ENCODE data around the gene CNTN4. TPM values are rescaled to one million over a fixed set of nuclear protein-coding genes. Genes with fewer than 3 reads are reported as not detected.

The CNTN4 gene
- total and polyA plus RNA-seq, 2 experiments from 2014 or later = 0.91 to 4.0 TPM

DNA sequence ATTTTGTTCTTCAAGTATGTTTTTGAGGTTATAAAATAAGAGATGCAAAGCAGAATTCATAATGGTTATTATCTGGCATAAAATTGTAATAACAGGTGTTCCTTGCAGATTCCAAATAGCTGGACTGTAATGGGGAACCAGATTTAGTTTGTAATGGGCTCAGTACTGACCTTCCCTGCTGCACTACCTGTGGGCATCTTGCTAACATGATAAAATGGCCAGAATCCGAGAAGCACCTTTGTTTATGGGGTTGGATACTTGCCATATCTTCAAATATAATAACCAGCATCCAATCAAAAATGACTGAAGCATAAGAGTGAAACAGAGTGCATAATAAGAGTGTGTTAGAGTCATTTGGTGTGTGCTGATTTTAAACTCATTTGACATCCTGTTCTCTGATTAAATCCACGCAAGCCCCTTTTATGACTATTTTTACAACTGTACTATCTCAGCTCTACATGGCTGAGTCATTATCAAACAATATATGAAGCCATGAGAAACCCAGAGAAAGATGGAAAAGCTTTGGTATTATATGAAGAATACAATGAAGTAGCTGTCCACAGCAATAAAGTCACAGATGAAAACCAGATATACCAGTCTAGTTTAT lies 292.4 kb downstream of the CNTN4 start:
- no peak for DNase-seq (ENCODE audit: low spot score)
- TF ChIP-seq EZH2 (IDR thresholded peaks at IDR 0.05; ENCODE audit: low read depth, unreplicated experiment) (no peak), EZH2phosphoT487 (IDR thresholded peaks at IDR 0.05; ENCODE audit: unreplicated experiment) (no peak), NANOG (IDR thresholded peaks at IDR 0.05; ENCODE audit: borderline replicate concordance) (no peak), STAT1 (IDR thresholded peaks at IDR 0.05; ENCODE audit: unreplicated experiment) (no peak), ZNF114 (CRISPR knock-in tag; IDR thresholded peaks at IDR 0.05) (no peak), CREB1 (CRISPR knock-in tag; IDR thresholded peaks at IDR 0.05; ENCODE audit: low read depth) (no peak), ZNF331 (CRISPR knock-in tag; IDR thresholded peaks at IDR 0.05; ENCODE audit: low read depth) (no peak), JUNB (IDR thresholded peaks at IDR 0.05; ENCODE audit: unreplicated experiment) (no peak)
- TF ChIP-seq, protein P1, sequence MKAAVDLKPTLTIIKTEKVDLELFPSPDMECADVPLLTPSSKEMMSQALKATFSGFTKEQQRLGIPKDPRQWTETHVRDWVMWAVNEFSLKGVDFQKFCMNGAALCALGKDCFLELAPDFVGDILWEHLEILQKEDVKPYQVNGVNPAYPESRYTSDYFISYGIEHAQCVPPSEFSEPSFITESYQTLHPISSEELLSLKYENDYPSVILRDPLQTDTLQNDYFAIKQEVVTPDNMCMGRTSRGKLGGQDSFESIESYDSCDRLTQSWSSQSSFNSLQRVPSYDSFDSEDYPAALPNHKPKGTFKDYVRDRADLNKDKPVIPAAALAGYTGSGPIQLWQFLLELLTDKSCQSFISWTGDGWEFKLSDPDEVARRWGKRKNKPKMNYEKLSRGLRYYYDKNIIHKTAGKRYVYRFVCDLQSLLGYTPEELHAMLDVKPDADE (IDR thresholded peaks at IDR 0.05) = no peak
- TF ChIP-seq, protein P2, sequence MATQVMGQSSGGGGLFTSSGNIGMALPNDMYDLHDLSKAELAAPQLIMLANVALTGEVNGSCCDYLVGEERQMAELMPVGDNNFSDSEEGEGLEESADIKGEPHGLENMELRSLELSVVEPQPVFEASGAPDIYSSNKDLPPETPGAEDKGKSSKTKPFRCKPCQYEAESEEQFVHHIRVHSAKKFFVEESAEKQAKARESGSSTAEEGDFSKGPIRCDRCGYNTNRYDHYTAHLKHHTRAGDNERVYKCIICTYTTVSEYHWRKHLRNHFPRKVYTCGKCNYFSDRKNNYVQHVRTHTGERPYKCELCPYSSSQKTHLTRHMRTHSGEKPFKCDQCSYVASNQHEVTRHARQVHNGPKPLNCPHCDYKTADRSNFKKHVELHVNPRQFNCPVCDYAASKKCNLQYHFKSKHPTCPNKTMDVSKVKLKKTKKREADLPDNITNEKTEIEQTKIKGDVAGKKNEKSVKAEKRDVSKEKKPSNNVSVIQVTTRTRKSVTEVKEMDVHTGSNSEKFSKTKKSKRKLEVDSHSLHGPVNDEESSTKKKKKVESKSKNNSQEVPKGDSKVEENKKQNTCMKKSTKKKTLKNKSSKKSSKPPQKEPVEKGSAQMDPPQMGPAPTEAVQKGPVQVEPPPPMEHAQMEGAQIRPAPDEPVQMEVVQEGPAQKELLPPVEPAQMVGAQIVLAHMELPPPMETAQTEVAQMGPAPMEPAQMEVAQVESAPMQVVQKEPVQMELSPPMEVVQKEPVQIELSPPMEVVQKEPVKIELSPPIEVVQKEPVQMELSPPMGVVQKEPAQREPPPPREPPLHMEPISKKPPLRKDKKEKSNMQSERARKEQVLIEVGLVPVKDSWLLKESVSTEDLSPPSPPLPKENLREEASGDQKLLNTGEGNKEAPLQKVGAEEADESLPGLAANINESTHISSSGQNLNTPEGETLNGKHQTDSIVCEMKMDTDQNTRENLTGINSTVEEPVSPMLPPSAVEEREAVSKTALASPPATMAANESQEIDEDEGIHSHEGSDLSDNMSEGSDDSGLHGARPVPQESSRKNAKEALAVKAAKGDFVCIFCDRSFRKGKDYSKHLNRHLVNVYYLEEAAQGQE (IDR thresholded peaks at IDR 0.05; ENCODE audit: unreplicated experiment) = no peak
- TF ChIP-seq, protein P3, sequence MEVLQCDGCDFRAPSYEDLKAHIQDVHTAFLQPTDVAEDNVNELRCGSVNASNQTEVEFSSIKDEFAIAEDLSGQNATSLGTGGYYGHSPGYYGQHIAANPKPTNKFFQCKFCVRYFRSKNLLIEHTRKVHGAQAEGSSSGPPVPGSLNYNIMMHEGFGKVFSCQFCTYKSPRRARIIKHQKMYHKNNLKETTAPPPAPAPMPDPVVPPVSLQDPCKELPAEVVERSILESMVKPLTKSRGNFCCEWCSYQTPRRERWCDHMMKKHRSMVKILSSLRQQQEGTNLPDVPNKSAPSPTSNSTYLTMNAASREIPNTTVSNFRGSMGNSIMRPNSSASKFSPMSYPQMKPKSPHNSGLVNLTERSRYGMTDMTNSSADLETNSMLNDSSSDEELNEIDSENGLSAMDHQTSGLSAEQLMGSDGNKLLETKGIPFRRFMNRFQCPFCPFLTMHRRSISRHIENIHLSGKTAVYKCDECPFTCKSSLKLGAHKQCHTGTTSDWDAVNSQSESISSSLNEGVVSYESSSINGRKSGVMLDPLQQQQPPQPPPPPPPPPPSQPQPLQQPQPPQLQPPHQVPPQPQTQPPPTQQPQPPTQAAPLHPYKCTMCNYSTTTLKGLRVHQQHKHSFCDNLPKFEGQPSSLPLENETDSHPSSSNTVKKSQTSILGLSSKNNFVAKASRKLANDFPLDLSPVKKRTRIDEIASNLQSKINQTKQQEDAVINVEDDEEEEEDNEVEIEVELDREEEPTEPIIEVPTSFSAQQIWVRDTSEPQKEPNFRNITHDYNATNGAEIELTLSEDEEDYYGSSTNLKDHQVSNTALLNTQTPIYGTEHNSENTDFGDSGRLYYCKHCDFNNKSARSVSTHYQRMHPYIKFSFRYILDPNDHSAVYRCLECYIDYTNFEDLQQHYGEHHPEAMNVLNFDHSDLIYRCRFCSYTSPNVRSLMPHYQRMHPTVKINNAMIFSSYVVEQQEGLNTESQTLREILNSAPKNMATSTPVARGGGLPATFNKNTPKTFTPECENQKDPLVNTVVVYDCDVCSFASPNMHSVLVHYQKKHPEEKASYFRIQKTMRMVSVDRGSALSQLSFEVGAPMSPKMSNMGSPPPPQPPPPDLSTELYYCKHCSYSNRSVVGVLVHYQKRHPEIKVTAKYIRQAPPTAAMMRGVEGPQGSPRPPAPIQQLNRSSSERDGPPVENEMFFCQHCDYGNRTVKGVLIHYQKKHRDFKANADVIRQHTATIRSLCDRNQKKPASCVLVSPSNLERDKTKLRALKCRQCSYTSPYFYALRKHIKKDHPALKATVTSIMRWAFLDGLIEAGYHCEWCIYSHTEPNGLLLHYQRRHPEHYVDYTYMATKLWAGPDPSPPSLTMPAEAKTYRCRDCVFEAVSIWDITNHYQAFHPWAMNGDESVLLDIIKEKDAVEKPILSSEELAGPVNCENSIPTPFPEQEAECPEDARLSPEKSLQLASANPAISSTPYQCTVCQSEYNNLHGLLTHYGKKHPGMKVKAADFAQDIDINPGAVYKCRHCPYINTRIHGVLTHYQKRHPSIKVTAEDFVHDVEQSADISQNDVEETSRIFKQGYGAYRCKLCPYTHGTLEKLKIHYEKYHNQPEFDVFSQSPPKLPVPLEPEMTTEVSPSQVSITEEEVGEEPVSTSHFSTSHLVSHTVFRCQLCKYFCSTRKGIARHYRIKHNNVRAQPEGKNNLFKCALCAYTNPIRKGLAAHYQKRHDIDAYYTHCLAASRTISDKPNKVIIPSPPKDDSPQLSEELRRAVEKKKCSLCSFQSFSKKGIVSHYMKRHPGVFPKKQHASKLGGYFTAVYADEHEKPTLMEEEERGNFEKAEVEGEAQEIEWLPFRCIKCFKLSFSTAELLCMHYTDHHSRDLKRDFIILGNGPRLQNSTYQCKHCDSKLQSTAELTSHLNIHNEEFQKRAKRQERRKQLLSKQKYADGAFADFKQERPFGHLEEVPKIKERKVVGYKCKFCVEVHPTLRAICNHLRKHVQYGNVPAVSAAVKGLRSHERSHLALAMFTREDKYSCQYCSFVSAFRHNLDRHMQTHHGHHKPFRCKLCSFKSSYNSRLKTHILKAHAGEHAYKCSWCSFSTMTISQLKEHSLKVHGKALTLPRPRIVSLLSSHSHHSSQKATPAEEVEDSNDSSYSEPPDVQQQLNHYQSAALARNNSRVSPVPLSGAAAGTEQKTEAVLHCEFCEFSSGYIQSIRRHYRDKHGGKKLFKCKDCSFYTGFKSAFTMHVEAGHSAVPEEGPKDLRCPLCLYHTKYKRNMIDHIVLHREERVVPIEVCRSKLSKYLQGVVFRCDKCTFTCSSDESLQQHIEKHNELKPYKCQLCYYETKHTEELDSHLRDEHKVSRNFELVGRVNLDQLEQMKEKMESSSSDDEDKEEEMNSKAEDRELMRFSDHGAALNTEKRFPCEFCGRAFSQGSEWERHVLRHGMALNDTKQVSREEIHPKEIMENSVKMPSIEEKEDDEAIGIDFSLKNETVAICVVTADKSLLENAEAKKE (CRISPR knock-in tag; IDR thresholded peaks at IDR 0.05) = no peak
- TF ChIP-seq, protein P4, sequence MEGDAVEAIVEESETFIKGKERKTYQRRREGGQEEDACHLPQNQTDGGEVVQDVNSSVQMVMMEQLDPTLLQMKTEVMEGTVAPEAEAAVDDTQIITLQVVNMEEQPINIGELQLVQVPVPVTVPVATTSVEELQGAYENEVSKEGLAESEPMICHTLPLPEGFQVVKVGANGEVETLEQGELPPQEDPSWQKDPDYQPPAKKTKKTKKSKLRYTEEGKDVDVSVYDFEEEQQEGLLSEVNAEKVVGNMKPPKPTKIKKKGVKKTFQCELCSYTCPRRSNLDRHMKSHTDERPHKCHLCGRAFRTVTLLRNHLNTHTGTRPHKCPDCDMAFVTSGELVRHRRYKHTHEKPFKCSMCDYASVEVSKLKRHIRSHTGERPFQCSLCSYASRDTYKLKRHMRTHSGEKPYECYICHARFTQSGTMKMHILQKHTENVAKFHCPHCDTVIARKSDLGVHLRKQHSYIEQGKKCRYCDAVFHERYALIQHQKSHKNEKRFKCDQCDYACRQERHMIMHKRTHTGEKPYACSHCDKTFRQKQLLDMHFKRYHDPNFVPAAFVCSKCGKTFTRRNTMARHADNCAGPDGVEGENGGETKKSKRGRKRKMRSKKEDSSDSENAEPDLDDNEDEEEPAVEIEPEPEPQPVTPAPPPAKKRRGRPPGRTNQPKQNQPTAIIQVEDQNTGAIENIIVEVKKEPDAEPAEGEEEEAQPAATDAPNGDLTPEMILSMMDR (conservative IDR thresholded peaks at IDR 0.05; ENCODE audit: low read depth in 2 of 2) = no peak
- H3K79me2 ChIP-seq (replicated peaks; ENCODE audit: insufficient read depth) = no peaks in the 10 kb centered on the region
- H3K9me2 ChIP-seq (ENCODE audit: insufficient read depth) = no peaks in the 10 kb centered on the region
- H3K4me1 Mint-ChIP-seq = no peaks in the 10 kb centered on the region
- H3K4me3 Mint-ChIP-seq = no peak overlapping the region
- H3F3A ChIP-seq (replicated peaks; ENCODE audit: low read depth) = no peaks in the 10 kb centered on the region
- peaks cover 89% of the 10 kb centered on the region for H3K9me3 Mint-ChIP-seq
- H3K4me2 ChIP-seq = no peak overlapping the region
- no peak overlapping the region for H3K27ac Mint-ChIP-seq
- H3K4me1 ChIP-seq (ENCODE audit: insufficient read depth) = no peaks in the 10 kb centered on the region
- H3K4me3 ChIP-seq = no peak overlapping the region
- no peaks in the 10 kb centered on the region for H3K36me3 ChIP-seq (ENCODE audit: insufficient read depth)
- no peak for ATAC-seq
- H2AFZ ChIP-seq = no peak overlapping the region
- no peaks in the 10 kb centered on the region for H3K27me3 ChIP-seq (ENCODE audit: insufficient read depth)
- H4K20me1 ChIP-seq (replicated peaks; ENCODE audit: insufficient read depth) = no peaks in the 10 kb centered on the region
- peaks cover 24% of the 10 kb centered on the region for H3K36me3 Mint-ChIP-seq (ENCODE audit: low read depth)
- no peaks in the 10 kb centered on the region for H3K27me3 Mint-ChIP-seq (ENCODE audit: insufficient read depth, low read depth, poor library complexity)
- no peak overlapping the region for H3K27ac ChIP-seq (ENCODE audit: low read depth)

Measured in GM23338 (cell line).